H1 (cell line): ENCODE results near the gene MGAT5. TPM values are rescaled to one million over a fixed set of nuclear protein-coding genes. Genes with fewer than 3 reads are reported as not detected.

ENCODE experiments used
- EP300 ChIP-seq, 2 experiments: IDR thresholded peaks; 1 replicate in 1 of 2; 2 replicates in 1 of 2; pipeline ENCODE4 v1.6.1; 2011 to 2012; ENCODE audit warnings: low read depth in 2 of 2, low read length in 2 of 2, mild to moderate bottlenecking in 2 of 2, borderline replicate concordance in 1 of 2, inconsistent platforms in 1 of 2, moderate library complexity in 1 of 2
- HDAC6 ChIP-seq: IDR thresholded peaks from one replicate; pipeline ENCODE4 v1.7.1; 2012; ENCODE audit warnings: low read depth, mild to moderate bottlenecking, inconsistent platforms, low read length, moderate library complexity
- POLR2AphosphoS5 ChIP-seq: IDR thresholded peaks from 2 replicates; pipeline ENCODE4 v1.6.1; 2011; ENCODE audit warnings: low read depth, low read length
- SP2 ChIP-seq: IDR thresholded peaks from 2 replicates; pipeline ENCODE4 v1.6.1; 2012; ENCODE audit warnings: mild to moderate bottlenecking, low read length, inconsistent platforms
- SUZ12 ChIP-seq: fragments of 200-600 bp; sonication (generic); IDR thresholded peaks from 2 replicates; pipeline ENCODE4 v1.6.1; 2012; ENCODE audit warnings: mild to moderate bottlenecking, inconsistent platforms, low read length, moderate library complexity, mixed read lengths
- TCF12 ChIP-seq: IDR thresholded peaks from 2 replicates; pipeline ENCODE4 v1.6.1; 2011; ENCODE audit warnings: low read depth, mild to moderate bottlenecking, low read length
- polyA plus RNA-seq, 7 experiments: library from polyadenylated mRNA; depleted of rRNA in 3 of 7; stranded (reverse) in 5 of 7; unstranded in 2 of 7; fragments of >200 nt in 5 of 7; fragments of 200-250 nt in 2 of 7; gene quantifications; 1 replicate in 5 of 7; 2 replicates in 1 of 7; 4 replicates in 1 of 7; pipeline versions ENCODE4 v1.2.1 to v1.2.3, GENCODE V29; 2011 to 2013; ENCODE audit warnings: missing spikeins in 2 of 7, mixed read lengths in 2 of 7
- total RNA-seq: library from RNA; stranded (reverse); fragmentation: NEBNext Ultra II Directional; extraction: Animal tissue kit (Norgen Biotek cat#: 25700); gene quantifications from 2 replicates; pipeline ENCODE4 v1.2.1, GENCODE V29; 2021
- TF ChIP-seq, protein P1 (sequence below): fragments of 300-600 bp; sonication (generic); IDR thresholded peaks from 2 replicates; pipeline ENCODE4 v1.7.1; 2012; ENCODE audit warnings: low read length, moderate library complexity, mild to moderate bottlenecking, inconsistent platforms; ENCODE audit not compliant: insufficient replicate concordance

The MGAT5 gene
- total and polyA plus RNA-seq, 2 of the 8 experiments (the other 6 are each of a cell fraction or from before 2014, with no cell fraction given): 11.2 to 49.2 TPM

DNA sequence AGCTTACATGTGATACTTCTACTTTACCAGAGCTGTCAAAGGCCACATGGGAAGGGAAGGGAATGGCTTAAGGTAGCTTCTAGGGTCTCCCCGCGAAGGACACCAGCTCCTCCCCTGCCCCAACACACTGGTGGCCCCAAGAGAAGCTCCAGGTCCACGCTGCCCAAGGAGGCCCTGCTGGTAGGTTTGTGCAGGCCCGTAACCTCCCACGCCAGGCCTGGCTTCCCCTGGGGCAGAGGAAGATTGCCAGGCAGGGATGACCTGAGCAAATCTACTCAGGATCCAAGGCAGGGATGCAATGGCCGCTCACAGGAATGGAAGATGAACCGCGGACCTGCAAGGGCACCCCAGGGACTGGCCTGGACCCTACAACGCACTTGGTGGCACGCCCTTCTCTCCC is 205.1 kb downstream of the MGAT5 start (continued):
- TF ChIP-seq, protein P1, sequence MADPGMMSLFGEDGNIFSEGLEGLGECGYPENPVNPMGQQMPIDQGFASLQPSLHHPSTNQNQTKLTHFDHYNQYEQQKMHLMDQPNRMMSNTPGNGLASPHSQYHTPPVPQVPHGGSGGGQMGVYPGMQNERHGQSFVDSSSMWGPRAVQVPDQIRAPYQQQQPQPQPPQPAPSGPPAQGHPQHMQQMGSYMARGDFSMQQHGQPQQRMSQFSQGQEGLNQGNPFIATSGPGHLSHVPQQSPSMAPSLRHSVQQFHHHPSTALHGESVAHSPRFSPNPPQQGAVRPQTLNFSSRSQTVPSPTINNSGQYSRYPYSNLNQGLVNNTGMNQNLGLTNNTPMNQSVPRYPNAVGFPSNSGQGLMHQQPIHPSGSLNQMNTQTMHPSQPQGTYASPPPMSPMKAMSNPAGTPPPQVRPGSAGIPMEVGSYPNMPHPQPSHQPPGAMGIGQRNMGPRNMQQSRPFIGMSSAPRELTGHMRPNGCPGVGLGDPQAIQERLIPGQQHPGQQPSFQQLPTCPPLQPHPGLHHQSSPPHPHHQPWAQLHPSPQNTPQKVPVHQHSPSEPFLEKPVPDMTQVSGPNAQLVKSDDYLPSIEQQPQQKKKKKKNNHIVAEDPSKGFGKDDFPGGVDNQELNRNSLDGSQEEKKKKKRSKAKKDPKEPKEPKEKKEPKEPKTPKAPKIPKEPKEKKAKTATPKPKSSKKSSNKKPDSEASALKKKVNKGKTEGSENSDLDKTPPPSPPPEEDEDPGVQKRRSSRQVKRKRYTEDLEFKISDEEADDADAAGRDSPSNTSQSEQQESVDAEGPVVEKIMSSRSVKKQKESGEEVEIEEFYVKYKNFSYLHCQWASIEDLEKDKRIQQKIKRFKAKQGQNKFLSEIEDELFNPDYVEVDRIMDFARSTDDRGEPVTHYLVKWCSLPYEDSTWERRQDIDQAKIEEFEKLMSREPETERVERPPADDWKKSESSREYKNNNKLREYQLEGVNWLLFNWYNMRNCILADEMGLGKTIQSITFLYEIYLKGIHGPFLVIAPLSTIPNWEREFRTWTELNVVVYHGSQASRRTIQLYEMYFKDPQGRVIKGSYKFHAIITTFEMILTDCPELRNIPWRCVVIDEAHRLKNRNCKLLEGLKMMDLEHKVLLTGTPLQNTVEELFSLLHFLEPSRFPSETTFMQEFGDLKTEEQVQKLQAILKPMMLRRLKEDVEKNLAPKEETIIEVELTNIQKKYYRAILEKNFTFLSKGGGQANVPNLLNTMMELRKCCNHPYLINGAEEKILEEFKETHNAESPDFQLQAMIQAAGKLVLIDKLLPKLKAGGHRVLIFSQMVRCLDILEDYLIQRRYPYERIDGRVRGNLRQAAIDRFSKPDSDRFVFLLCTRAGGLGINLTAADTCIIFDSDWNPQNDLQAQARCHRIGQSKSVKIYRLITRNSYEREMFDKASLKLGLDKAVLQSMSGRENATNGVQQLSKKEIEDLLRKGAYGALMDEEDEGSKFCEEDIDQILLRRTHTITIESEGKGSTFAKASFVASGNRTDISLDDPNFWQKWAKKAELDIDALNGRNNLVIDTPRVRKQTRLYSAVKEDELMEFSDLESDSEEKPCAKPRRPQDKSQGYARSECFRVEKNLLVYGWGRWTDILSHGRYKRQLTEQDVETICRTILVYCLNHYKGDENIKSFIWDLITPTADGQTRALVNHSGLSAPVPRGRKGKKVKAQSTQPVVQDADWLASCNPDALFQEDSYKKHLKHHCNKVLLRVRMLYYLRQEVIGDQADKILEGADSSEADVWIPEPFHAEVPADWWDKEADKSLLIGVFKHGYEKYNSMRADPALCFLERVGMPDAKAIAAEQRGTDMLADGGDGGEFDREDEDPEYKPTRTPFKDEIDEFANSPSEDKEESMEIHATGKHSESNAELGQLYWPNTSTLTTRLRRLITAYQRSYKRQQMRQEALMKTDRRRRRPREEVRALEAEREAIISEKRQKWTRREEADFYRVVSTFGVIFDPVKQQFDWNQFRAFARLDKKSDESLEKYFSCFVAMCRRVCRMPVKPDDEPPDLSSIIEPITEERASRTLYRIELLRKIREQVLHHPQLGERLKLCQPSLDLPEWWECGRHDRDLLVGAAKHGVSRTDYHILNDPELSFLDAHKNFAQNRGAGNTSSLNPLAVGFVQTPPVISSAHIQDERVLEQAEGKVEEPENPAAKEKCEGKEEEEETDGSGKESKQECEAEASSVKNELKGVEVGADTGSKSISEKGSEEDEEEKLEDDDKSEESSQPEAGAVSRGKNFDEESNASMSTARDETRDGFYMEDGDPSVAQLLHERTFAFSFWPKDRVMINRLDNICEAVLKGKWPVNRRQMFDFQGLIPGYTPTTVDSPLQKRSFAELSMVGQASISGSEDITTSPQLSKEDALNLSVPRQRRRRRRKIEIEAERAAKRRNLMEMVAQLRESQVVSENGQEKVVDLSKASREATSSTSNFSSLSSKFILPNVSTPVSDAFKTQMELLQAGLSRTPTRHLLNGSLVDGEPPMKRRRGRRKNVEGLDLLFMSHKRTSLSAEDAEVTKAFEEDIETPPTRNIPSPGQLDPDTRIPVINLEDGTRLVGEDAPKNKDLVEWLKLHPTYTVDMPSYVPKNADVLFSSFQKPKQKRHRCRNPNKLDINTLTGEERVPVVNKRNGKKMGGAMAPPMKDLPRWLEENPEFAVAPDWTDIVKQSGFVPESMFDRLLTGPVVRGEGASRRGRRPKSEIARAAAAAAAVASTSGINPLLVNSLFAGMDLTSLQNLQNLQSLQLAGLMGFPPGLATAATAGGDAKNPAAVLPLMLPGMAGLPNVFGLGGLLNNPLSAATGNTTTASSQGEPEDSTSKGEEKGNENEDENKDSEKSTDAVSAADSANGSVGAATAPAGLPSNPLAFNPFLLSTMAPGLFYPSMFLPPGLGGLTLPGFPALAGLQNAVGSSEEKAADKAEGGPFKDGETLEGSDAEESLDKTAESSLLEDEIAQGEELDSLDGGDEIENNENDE: no peak
- TF ChIP-seq SP2: no peak
- no peak for TF ChIP-seq TCF12
- TF ChIP-seq SUZ12: no peak
- no peak for TF ChIP-seq EP300 (IDR thresholded peaks at IDR 0.05; ENCODE audit: borderline replicate concordance in 1 of 2, low read depth in 2 of 2, low read length in 2 of 2)
- no peak for TF ChIP-seq HDAC6
- no peak for TF ChIP-seq POLR2AphosphoS5
